GM23248 (cell line): ENCODE results near the gene WASHC3. TPM values are rescaled to one million over a fixed set of nuclear protein-coding genes. Genes with fewer than 3 reads are reported as not detected.
"Not testable (repeated sequence)": the region's sequence is repeated elsewhere in the genome, so short reads cannot be mapped to it uniquely, and the experiment has no call there.

ENCODE experiments used
- DNase-seq: peaks from one replicate; pipeline ENCODE4 v3.0.0-alpha.2; 2015
- H2AFZ ChIP-seq: fragments of 200-600 bp; sonication (generic); 2 replicates; pipeline ENCODE4 v1.6.1; 2016; ENCODE audit warnings: antibody characterized with exemption
- H3F3A ChIP-seq: fragments of 200-600 bp; sonication (generic); 2 replicates; pipeline ENCODE4 v1.6.1; 2016; ENCODE audit warnings: mild to moderate bottlenecking, antibody characterized with exemption, mixed run types; ENCODE audit not compliant: insufficient read depth
- H3K27ac ChIP-seq: fragments of 200-600 bp; sonication (generic); 2 replicates; pipeline ENCODE4 v1.5.1; 2016; ENCODE audit warnings: mild to moderate bottlenecking
- H3K27me3 ChIP-seq: fragments of 200-600 bp; sonication (generic); replicated peaks from 2 replicates; pipeline ENCODE4 v1.6.1; 2016; ENCODE audit warnings: mild to moderate bottlenecking; ENCODE audit not compliant: insufficient read depth
- H3K36me3 ChIP-seq: fragments of 200-600 bp; sonication (generic); 2 replicates; pipeline ENCODE4 v1.6.1; 2016; ENCODE audit warnings: low read depth, mild to moderate bottlenecking
- H3K4me1 ChIP-seq: fragments of 200-600 bp; sonication (generic); 2 replicates; pipeline ENCODE4 v1.6.1; 2016; ENCODE audit warnings: mild to moderate bottlenecking; ENCODE audit not compliant: insufficient read depth
- H3K4me2 ChIP-seq: fragments of 200-600 bp; sonication (generic); one replicate; pipeline ENCODE4 v1.6.1; 2016; ENCODE audit warnings: mild to moderate bottlenecking; ENCODE audit not compliant: unreplicated experiment
- H3K4me3 ChIP-seq: fragments of 200-600 bp; sonication (generic); 2 replicates; pipeline ENCODE4 v1.5.1; 2016; ENCODE audit warnings: mild to moderate bottlenecking
- H3K79me2 ChIP-seq: fragments of 200-600 bp; sonication (generic); 2 replicates; pipeline ENCODE4 v1.6.1; 2016; ENCODE audit warnings: mild to moderate bottlenecking; ENCODE audit not compliant: insufficient read depth
- H3K9ac ChIP-seq: fragments of 200-600 bp; sonication (generic); 2 replicates; pipeline ENCODE4 v1.6.1; 2016; ENCODE audit warnings: mild to moderate bottlenecking
- H3K9me2 ChIP-seq: fragments of 200-600 bp; sonication (generic); 2 replicates; pipeline ENCODE4 v1.6.1; 2016; ENCODE audit warnings: mixed run types, mild to moderate bottlenecking, moderate library complexity; ENCODE audit not compliant: insufficient read depth
- H3K9me3 ChIP-seq: fragments of 200-600 bp; sonication (generic); one replicate; pipeline ENCODE4 v1.6.1; 2017; ENCODE audit warnings: low read depth
- H4K20me1 ChIP-seq: fragments of 200-600 bp; sonication (generic); 2 replicates; pipeline ENCODE4 v1.6.0; 2016; ENCODE audit not compliant: insufficient read depth
- EZH2 ChIP-seq: fragments of 200-600 bp; sonication (generic); IDR thresholded peaks from 2 replicates; pipeline ENCODE4 v1.6.1; 2018; ENCODE audit warnings: antibody characterized with exemption, mild to moderate bottlenecking; ENCODE audit not compliant: insufficient read depth, poor library complexity, severe bottlenecking
- EZH2phosphoT487 ChIP-seq: fragments of 200-600 bp; sonication (generic); IDR thresholded peaks from 2 replicates; pipeline ENCODE4 v1.6.1; 2018; ENCODE audit warnings: antibody characterized with exemption, moderate library complexity, mild to moderate bottlenecking, low read depth; ENCODE audit not compliant: insufficient read depth
- WGBS, 2 experiments: methylation state at CpG; one replicate each; pipeline ENCODE4 v1.1.6; 2015 to 2017; ENCODE audit warnings: low lambda C conversion rate in 2 of 2, low coverage in 1 of 2; ENCODE audit errors: missing lambda C conversion rate in 2 of 2; 5-methylcytosine and 5-hydroxymethylcytosine counted together
- in situ Hi-C: fragments of 300-500 bp; cut with MboI; formaldehyde crosslinking; loops from 2 replicates; pipeline ENCODE4 v1.15.0; 2020
- polyA plus RNA-seq: library from polyadenylated mRNA; unstranded; fragments of >200 nt; fragmentation: Nextera tagmentation; extraction: Ambion mirVana; gene quantifications from 2 replicates; pipeline ENCODE4 v1.2.1, GENCODE V29; 2016
- total RNA-seq: library from RNA; depleted of rRNA; stranded (reverse); fragments of >200 nt; shearing (Covaris generic); gene quantifications from 2 replicates; pipeline ENCODE4 v1.2.3, GENCODE V29; 2014

The WASHC3 gene
- total and polyA plus RNA-seq, 2 experiments from 2014 or later = 103 to 150 TPM

- H3K4me2 ChIP-seq = no peak overlapping the region
- no peaks in the 10 kb centered on the region for H4K20me1 ChIP-seq
- H3F3A ChIP-seq = no peaks in the 10 kb centered on the region
- H2AFZ ChIP-seq = no peak overlapping the region
- H3K79me2 ChIP-seq = no peaks in the 10 kb centered on the region
- no peak overlapping the region for H3K4me3 ChIP-seq
- H3K27me3 ChIP-seq = no peaks in the 10 kb centered on the region
- H3K9ac ChIP-seq = no peak overlapping the region
- in situ Hi-C loops = no loop called here
- H3K9me3 ChIP-seq = no peaks in the 10 kb centered on the region
- H3K4me1 ChIP-seq = peaks cover 9% of the 10 kb centered on the region
- TF ChIP-seq EZH2phosphoT487 = no peak
- TF ChIP-seq EZH2 = no peak
- WGBS, 2 experiments = 94 to 98% methylated on average over 2 of the region's 2 CpGs
- peaks cover 9% of the 10 kb centered on the region; the same call in 1 of the 2 replicates for H3K36me3 ChIP-seq
- no peak overlapping the region for H3K27ac ChIP-seq
- DNase-seq = no peak
- no peaks in the 10 kb centered on the region for H3K9me2 ChIP-seq
Measured at GRCh38 chr12:102024765-102025164, 37.0 kb downstream of the WASHC3 start.

GRCh38 chr12:102023343-102023930, 38.4 kb downstream of the WASHC3 start:
- DNase-seq = peak; percentile 65
- no peaks in the 10 kb centered on the region for H3F3A ChIP-seq
- peak overlapping the region; percentile 37 for H3K27ac ChIP-seq
- no peak overlapping the region for H2AFZ ChIP-seq
- H3K9ac ChIP-seq = no peak overlapping the region
- peaks cover 9% of the 10 kb centered on the region; the same call in 1 of the 2 replicates for H3K36me3 ChIP-seq
- no peaks in the 10 kb centered on the region for H4K20me1 ChIP-seq
- H3K27me3 ChIP-seq = no peaks in the 10 kb centered on the region
- peaks cover 5% of the 10 kb centered on the region; the same call in 1 of the 2 replicates for H3K4me1 ChIP-seq
- H3K4me2 ChIP-seq = no peak overlapping the region
- H3K9me3 ChIP-seq = no peaks in the 10 kb centered on the region
- in situ Hi-C loops = no loop called here
- 92 to 95% methylated on average over 3 of the region's 3 CpGs for WGBS, 2 experiments
- no peak overlapping the region for H3K4me3 ChIP-seq
- TF ChIP-seq EZH2phosphoT487 = no peak
- TF ChIP-seq EZH2 = no peak
- no peaks in the 10 kb centered on the region for H3K9me2 ChIP-seq
- no peaks in the 10 kb centered on the region for H3K79me2 ChIP-seq

GRCh38 chr12:102022286-102022685, 39.5 kb downstream of the WASHC3 start:
- Histone ChIP-seq H3K9ac (no peak overlapping the region), H3K4me3 (no peak overlapping the region), H4K20me1 (no peaks in the 10 kb centered on the region), H3K27ac (no peak overlapping the region), H3K4me1 (peaks cover 5% of the 10 kb centered on the region; the same call in 1 of the 2 replicates), H3K4me2 (no peak overlapping the region), H3F3A (no peaks in the 10 kb centered on the region), H3K9me3 (no peaks in the 10 kb centered on the region), H3K36me3 (peaks cover 17% of the 10 kb centered on the region; the same call in 1 of the 2 replicates), H3K9me2 (no peaks in the 10 kb centered on the region), H3K27me3 (no peaks in the 10 kb centered on the region), H3K79me2 (no peaks in the 10 kb centered on the region), H2AFZ (no peak overlapping the region)
- DNase-seq = no peak
- in situ Hi-C loops = no loop called here
- TF ChIP-seq EZH2 = no peak
- no peak for TF ChIP-seq EZH2phosphoT487
- WGBS, 2 experiments = 100% methylated on average over 1 of the region's 1 CpG

- peaks cover 21% of the 10 kb centered on the region; the same call in 1 of the 2 replicates for H3K36me3 ChIP-seq
- in situ Hi-C loops = no loop called here
- no peaks in the 10 kb centered on the region for H3K9me2 ChIP-seq
- no peaks in the 10 kb centered on the region for H3K9me3 ChIP-seq
- no peak for DNase-seq
- H3K27ac ChIP-seq = no peak overlapping the region
- H4K20me1 ChIP-seq = no peaks in the 10 kb centered on the region
- 97 to 99% methylated on average over 2 of the region's 2 CpGs for WGBS, 2 experiments
- peaks cover 10% of the 10 kb centered on the region; the same call in 1 of the 2 replicates for H3K4me1 ChIP-seq
- no peak overlapping the region for H3K4me3 ChIP-seq
- no peak overlapping the region for H3K9ac ChIP-seq
- H3F3A ChIP-seq = no peaks in the 10 kb centered on the region
- no peak overlapping the region for H2AFZ ChIP-seq
- H3K4me2 ChIP-seq = no peak overlapping the region
- no peaks in the 10 kb centered on the region for H3K27me3 ChIP-seq
- TF ChIP-seq EZH2phosphoT487 (no peak), EZH2 (no peak)
- H3K79me2 ChIP-seq = no peaks in the 10 kb centered on the region
Measured at GRCh38 chr12:102021540-102022246, 40.1 kb downstream of the WASHC3 start.

GRCh38 chr12:102018607-102019006, 43.2 kb downstream of the WASHC3 start:
- H3K9me3 ChIP-seq, in situ Hi-C loops: not testable (repeated sequence)

More at GRCh38 chr12:102018607-102019006, 43.2 kb downstream of the WASHC3 start:
- H3K36me3 ChIP-seq = peaks cover 22% of the 10 kb centered on the region; the same call in 1 of the 2 replicates
- H3K79me2 ChIP-seq, H2AFZ ChIP-seq, H3K27me3 ChIP-seq, H3K9me2 ChIP-seq, H3K27ac ChIP-seq, H3K4me3 ChIP-seq, H4K20me1 ChIP-seq, H3K4me2 ChIP-seq, DNase-seq, H3F3A ChIP-seq, H3K9ac ChIP-seq: not testable (repeated sequence)
- 94 to 98% methylated on average over 5 of the region's 5 CpGs for WGBS, 2 experiments
- peaks cover 14% of the 10 kb centered on the region; the same call in 1 of the 2 replicates for H3K4me1 ChIP-seq
